ENCODE data around the gene PRDM11. TPM values are rescaled to one million over a fixed set of nuclear protein-coding genes. Genes with fewer than 3 reads are reported as not detected.

The PRDM11 gene
- total and polyA plus RNA-seq, 2 of the 8 experiments (the other 6 are each of a cell fraction or from before 2014, with no cell fraction given) = 3.6 to 11.7 TPM

DNA sequence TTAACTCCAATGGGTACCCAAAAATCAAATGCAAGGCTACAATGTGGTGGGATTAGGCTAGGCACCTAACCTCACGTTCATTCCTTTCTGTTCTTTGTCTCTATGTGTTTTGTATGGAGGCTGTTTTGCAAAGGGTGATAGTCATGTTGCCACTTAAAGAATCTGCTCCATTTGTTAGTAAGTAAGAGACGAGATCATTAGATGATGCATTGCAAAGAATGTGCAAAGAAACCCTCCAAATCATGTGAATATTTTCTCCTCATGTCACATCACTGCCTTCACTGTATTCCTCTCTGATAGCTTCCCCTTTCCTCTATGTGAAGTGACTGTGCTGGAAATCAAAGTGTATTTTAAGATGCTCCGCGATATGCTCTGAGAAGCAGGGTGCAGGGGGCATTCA is 127.8 kb downstream of the PRDM11 start:
- H4K5ac ChIP-seq (ENCODE audit: insufficient read length, low read depth, low read length) = no peak overlapping the region
- no peak overlapping the region for H3K27ac ChIP-seq (ENCODE audit: low read depth, low read length)
- H3K4me3 ChIP-seq (ENCODE audit: extremely low read depth in 1 of 4, insufficient read depth in 2 of 4, low read depth in 3 of 4, low read length in 4 of 4) = no peak overlapping the region
- H3K23ac ChIP-seq (ENCODE audit: insufficient read length) = no peak overlapping the region
- no peak overlapping the region for H2BK120ac ChIP-seq (replicated peaks; ENCODE audit: low read depth, low read length)
- DNase-seq (ENCODE audit: low read depth in 1 of 2, low spot score in 2 of 2) = no peak
- H2BK15ac ChIP-seq (ENCODE audit: low read length) = no peak overlapping the region
- H3K56ac ChIP-seq (replicated peaks; ENCODE audit: insufficient read length, low read depth, low read length) = no peak overlapping the region
- H3K79me1 ChIP-seq (ENCODE audit: low read depth, low read length) = no peaks in the 10 kb centered on the region
- no peaks in the 10 kb centered on the region for H3K79me2 ChIP-seq (ENCODE audit: control insufficient read depth in 1 of 2, insufficient read depth in 2 of 2, low read length in 2 of 2)
- no peak overlapping the region for H2BK5ac ChIP-seq (ENCODE audit: low read depth, low read length)
- WGBS, 2 experiments (ENCODE audit: extremely low coverage in 1 of 2, insufficient coverage in 1 of 2, insufficient read length in 1 of 2, insufficient replicate concordance in 2 of 2, low coverage in 1 of 2, low lambda C conversion rate in 2 of 2, missing lambda C conversion rate in 1 of 2) = 72% methylated on average over 4 of the region's 4 CpGs; no CpG with 5 or more reads in 1 of the 2 experiments
- ChIA-PET POLR2A (ENCODE audit: partially characterized antibody) (interaction anchor here (0.5 kb wide), 1 partner anchor 12 kb away, joined by 3 read pairs; no protein-coding TSS in a partner anchor), CTCF (ENCODE audit: partially characterized antibody) (interaction anchor here (0.5 to 13.0 kb wide), 3 partner anchors 11 to 1446 kb away, joined by 3 to 211 read pairs (median 4); partner anchors contain the start of gene SYT13)
- H3K23me2 ChIP-seq (ENCODE audit: low read depth, low read length) = no peaks in the 10 kb centered on the region
- no peaks in the 10 kb centered on the region for H3K36me3 ChIP-seq (ENCODE audit: control insufficient read depth in 2 of 4, insufficient read depth in 4 of 4, low read length in 3 of 4)
- peaks cover 0 to 1% (median 0%) of the 10 kb centered on the region in 4 experiments; a peak in 1 of 7 replicates for H3K27me3 ChIP-seq (replicated peaks in 1 of 4; ENCODE audit: control insufficient read depth in 3 of 4, extremely low read depth in 1 of 4, insufficient read depth in 3 of 4, low read length in 3 of 4)
- no peak overlapping the region for H2AK5ac ChIP-seq (ENCODE audit: low read depth, low read length)
- no peak overlapping the region for H2AFZ ChIP-seq (ENCODE audit: low read length)
- no peaks in the 10 kb centered on the region for H3K4me1 ChIP-seq (replicated peaks in 1 of 4; ENCODE audit: control insufficient read depth in 3 of 4, insufficient read depth in 4 of 4, low read length in 3 of 4)
- H4K8ac ChIP-seq (ENCODE audit: extremely low read depth, insufficient read depth, low read length) = no peak overlapping the region
- H3K18ac ChIP-seq (ENCODE audit: extremely low read depth, low read length) = no peak overlapping the region
- H3K4me2 ChIP-seq (ENCODE audit: insufficient read depth in 1 of 2, low read depth in 2 of 2, low read length in 2 of 2) = no peak overlapping the region
- H3K9me3 ChIP-seq (ENCODE audit: insufficient read depth in 2 of 2, low read depth in 1 of 2, low read length in 1 of 2) = peaks cover 0 to under 1% of the 10 kb centered on the region in 2 experiments; a peak in 1 of 4 replicates
- no peak overlapping the region for H3K4ac ChIP-seq (replicated peaks; ENCODE audit: insufficient read length, low read depth, low read length)
- no peak overlapping the region for H2BK12ac ChIP-seq (ENCODE audit: low read depth, low read length)
- no peak overlapping the region for H3K9ac ChIP-seq (replicated peaks in 1 of 4; ENCODE audit: extremely low read depth in 1 of 4, low read depth in 3 of 4, low read length in 3 of 4)
- H2BK20ac ChIP-seq (ENCODE audit: low read length) = no peak overlapping the region
- FAIRE-seq = no peak
- no peak overlapping the region for H4K91ac ChIP-seq (replicated peaks; ENCODE audit: insufficient read length, low read length)
- no peak overlapping the region for H3K14ac ChIP-seq (ENCODE audit: insufficient read length)
- H4K20me1 ChIP-seq (replicated peaks in 1 of 2; ENCODE audit: control insufficient read depth in 1 of 2, insufficient read depth in 2 of 2, low read length in 2 of 2) = no peaks in the 10 kb centered on the region
- no peak for TF ChIP-seq CEBPB (IDR thresholded peaks at IDR 0.05; ENCODE audit: low read depth, low read length)
- TF ChIP-seq TEAD4 (IDR thresholded peaks at IDR 0.05; ENCODE audit: low read depth, low read length) = no peak
- TF ChIP-seq EGR1 (IDR thresholded peaks at IDR 0.05; ENCODE audit: borderline replicate concordance, low read depth, low read length) = no peak
- TF ChIP-seq YY1 (IDR thresholded peaks at IDR 0.05; ENCODE audit: low read depth, low read length) = no peak
- no peak for TF ChIP-seq RFX5 (IDR thresholded peaks at IDR 0.05; ENCODE audit: borderline replicate concordance, low read depth, low read length)
- no peak for TF ChIP-seq BRCA1 (IDR thresholded peaks at IDR 0.05; ENCODE audit: low read depth, low read length)
- no peak for TF ChIP-seq SUZ12 (IDR thresholded peaks at IDR 0.05; ENCODE audit: low read length)
- TF ChIP-seq RXRA (IDR thresholded peaks at IDR 0.05; ENCODE audit: insufficient read depth, low read depth, low read length) = no peak
- no peak for TF ChIP-seq TCF12 (IDR thresholded peaks at IDR 0.05; ENCODE audit: low read depth, low read length)
- TF ChIP-seq SP1 (IDR thresholded peaks at IDR 0.05; ENCODE audit: low read depth, low read length) = no peak
- no peak for TF ChIP-seq SRF (IDR thresholded peaks at IDR 0.05; ENCODE audit: low read depth, low read length)
- TF ChIP-seq KDM1A (IDR thresholded peaks at IDR 0.05; ENCODE audit: borderline replicate concordance, low read length) = no peak
- no peak for TF ChIP-seq POU5F1 (IDR thresholded peaks at IDR 0.05; ENCODE audit: low read depth, low read length)
- no peak for TF ChIP-seq RAD21 (IDR thresholded peaks at IDR 0.05 in 1 of 2, conservative IDR thresholded peaks at IDR 0.05 in 1 of 2; ENCODE audit: low read depth in 2 of 2, low read length in 2 of 2)
- no peak for TF ChIP-seq ASH2L (IDR thresholded peaks at IDR 0.05; ENCODE audit: low read length)

Measured in H1 (cell line).